ENCODE results near the gene C5AR1.
"Not testable (repeated sequence)": the region's sequence is repeated elsewhere in the genome, so short reads cannot be mapped to it uniquely, and the experiment has no call there.

The C5AR1 gene

DNA sequence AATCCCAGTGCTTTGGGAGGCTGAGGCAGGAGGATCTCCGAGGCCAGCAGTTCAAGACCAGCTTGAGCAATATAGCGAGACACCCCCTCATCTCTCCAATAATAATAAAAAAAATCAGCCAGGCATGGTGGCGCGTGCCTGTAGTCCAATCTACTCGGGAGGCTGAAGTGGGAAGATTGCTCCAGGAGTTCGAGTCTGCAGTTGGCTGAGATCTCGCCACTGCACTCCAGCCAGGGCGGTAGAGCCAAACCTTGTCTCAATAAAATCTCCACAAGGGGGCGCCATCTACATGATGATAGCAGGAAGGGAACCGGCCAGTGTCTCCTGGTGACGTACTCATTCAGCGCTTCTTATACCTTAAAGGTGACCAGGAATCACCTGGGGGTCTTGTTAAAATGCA, 13.6 kb upstream of the C5AR1 start:
- peak; percentile 25 to 45 (median 36) for DNase-seq

- DNase-seq, result not testable (repeated sequence)
These were observed 8.8 kb upstream of the C5AR1 start for GRCh38 chr19:47300867-47301266.

GRCh38 chr19:47302249-47302648, 7.4 kb upstream of the C5AR1 start:
- no peak for DNase-seq

- no peak for DNase-seq
These were observed 5.7 kb upstream of the C5AR1 start for GRCh38 chr19:47303966-47304365.

- DNase-seq, result peak; percentile 13 to 51 (median 26)
These were observed 4.3 kb upstream of the C5AR1 start for GRCh38 chr19:47305309-47305751.

GRCh38 chr19:47306303-47306702, 3.4 kb upstream of the C5AR1 start:
- no peak for DNase-seq

- DNase-seq, result no peak
These were observed 623 bp upstream of the C5AR1 start for GRCh38 chr19:47309038-47309437.

DNA sequence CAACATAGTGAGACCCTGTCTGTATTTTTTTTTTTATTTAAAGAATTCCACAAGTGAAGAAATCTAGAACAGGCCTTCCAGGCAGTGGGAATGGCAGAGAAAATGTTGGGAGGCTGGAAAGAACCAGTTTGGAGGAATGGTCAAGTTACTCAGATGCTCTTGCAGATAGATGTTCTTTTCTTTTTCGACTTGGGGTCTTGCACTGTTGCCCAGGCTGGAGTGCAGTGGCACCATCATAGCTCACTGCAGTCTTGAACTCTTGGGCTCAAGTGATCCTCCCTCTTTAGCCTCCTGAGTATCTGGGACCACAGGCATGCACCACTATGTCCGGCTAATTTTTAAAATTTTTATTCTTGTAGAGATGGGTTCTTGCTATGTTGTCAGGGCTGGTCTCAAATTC, 662 bp downstream of the C5AR1 start:
- DNase-seq, result no peak

GRCh38 chr19:47310819-47311218, 1.2 kb downstream of the C5AR1 start:
- DNase-seq, result no peak

- no peak for DNase-seq
These were observed 2.8 kb downstream of the C5AR1 start for GRCh38 chr19:47312366-47313006.

DNA sequence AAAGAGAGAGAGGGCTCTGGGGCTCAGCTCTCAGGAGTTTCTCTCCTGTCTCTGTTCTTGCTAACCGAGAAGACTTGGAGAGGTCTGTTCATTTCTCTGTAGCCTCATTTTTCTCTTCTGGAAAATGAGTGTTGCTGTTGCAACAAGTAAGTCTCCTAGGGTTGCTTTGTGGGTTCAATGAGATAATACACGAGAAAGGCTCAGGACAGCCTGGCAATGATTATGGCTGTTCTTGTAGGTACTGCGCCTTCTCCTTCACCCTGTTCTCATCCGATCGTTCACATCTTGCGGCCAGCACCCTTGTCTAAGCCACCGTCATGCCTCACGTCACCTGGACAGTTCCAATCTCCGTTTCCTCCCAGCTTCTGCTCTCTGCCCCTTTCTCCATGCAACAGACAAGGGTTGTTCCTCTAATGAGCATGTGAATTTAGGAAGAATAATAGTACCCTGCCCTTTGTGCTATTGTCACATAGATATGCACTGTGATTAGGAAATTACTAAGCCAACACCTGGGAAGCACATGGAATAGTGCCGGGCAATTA, 4.2 kb downstream of the C5AR1 start:
- DNase-seq, result no peak

- DNase-seq, result no peak
These were observed 5.6 kb downstream of the C5AR1 start for GRCh38 chr19:47315125-47315821.

GRCh38 chr19:47316513-47316912, 6.9 kb downstream of the C5AR1 start:
- DNase-seq, result no peak

GRCh38 chr19:47319923-47320871, 10.5 kb downstream of the C5AR1 start:
- no peak for DNase-seq

GRCh38 chr19:47321630-47322029, 12.0 kb downstream of the C5AR1 start:
- no peak for DNase-seq

DNA sequence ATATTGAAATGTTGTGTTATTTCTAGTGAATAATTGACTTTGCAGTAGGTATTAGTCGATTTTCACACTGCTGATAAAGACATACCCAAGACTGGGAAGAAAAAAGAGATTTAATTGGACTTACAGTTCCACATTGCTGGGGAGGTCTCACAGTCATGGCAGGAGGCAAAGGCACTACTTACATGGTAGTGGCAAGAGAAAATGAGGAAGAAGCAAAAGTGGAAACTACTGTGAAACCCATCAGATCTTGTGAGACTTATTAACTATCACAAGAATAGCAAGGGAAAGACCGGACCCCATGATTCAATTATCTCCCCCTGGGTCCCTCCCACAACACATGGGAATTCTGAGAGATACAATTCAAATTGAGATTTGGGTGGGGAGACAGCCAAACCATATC, 12.4 kb downstream of the C5AR1 start:
- no peak for DNase-seq

DNA sequence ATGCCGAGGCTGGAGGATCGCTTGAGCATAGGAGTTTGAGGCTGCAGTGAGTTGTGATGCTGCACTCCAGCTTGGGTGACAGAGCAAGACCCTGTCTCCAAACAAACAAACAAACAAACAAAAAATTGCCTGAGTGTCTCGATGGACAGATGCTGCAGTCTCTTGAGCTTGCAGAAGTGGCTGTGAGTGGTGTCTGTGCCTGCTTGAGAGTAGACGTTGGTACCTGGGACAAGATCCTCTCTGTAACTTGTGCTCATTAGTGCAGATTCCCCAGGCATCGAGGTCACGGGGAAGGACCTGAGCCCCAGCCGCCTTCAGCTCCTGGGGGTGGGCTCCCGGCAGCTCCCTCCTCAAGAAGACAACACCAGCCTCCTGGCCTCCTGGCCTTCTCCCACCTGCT, 13.7 kb downstream of the C5AR1 start:
- no peak for DNase-seq

- DNase-seq, result no peak
These were observed 14.2 kb downstream of the C5AR1 start for GRCh38 chr19:47323872-47324271.

GRCh38 chr19:47324502-47324901, 14.8 kb downstream of the C5AR1 start:
- DNase-seq, result no peak

DNA sequence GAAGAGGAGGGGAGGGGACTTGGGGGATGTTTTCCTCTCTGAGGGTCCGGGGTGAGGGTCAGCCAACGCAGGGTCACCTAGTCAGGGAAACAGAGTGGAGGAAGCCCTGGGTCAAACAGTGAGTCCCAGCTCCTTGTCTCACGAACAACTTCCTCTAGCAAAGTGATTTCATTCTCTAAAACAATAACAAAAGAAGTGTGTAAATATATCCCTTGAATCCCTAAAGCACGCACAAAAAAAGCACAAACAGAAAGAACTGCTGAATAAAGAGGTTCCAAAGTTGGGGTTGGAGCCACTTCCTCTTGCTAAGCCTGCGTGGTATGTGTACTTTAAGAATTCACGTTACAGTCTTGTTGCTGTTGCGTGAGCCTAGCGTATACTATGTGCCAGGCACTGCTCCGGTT, 20.8 kb downstream of the C5AR1 start:
- no peak for DNase-seq

DNA sequence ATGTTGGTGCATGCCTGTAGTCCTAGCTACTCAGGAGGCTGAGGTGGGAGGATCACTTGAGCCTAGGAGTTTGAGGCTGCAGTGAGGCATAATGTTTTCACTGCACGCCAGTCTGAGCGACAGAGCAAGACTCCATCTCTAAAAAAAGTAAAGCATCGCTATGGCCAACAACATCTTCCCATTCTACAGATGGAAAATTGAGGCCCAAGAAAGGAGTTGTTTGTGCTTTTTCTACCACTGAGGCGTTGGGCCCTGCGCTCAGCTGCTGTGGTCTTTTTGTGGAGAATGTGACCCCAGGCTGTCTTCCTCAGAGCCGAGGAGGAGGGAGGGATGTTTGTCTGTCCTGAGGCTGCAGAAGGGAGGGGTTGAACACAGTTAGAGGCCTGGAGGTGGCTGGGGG, 21.8 kb downstream of the C5AR1 start:
- DNase-seq, result no peak

DNA sequence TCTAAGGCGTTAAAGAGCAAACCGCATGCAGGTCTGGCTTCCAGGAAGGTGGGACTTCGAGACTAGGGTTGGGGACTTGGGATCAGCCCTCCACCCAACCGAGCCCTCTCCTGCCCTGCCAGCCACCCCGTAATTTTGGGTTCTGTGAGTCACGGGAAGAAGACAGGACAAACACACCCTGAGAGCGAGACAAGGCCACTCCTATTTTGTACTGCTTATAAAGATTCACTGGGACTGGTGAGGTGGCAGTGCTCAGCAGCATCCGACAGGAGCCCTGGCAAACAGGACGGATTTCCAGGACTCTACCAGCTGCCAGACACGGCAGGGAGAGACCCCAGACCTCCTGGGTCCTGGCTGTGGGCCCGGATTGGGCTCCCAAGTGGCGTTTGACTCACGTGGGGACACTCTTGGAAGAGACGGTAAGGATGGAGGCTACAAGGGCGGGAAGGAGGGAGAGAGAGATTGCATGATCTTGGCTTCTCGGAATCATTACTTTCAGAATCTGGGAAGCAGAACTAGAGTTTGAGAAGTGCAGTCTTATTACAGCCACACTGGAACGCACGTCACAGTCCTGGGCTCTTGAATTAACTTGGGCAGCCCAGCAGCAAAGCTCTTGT, 22.4 kb downstream of the C5AR1 start, which contains the start of gene C5AR2:
C5AR2 (plus strand) TSS at position 245 of the 617 bp plus-strand sequence. CDS start 8,625 bp downstream, outside the sequence.
- no peak for DNase-seq
